IPS DF 6.9 (cell line): ENCODE data around the gene SP2.

Experiments
- DNase-seq: peaks from one replicate; pipeline ENCODE4 v3.0.0-alpha.2; 2013; ENCODE audit warnings: low read depth, low spot score
- H3K27ac ChIP-seq: one replicate; pipeline ENCODE4 v1.5.1; 2013; ENCODE audit warnings: low read length, control low read depth
- H3K27me3 ChIP-seq: 2 replicates; pipeline ENCODE4 v1.6.1; 2013; ENCODE audit warnings: mild to moderate bottlenecking, low read length; ENCODE audit not compliant: control insufficient read depth, insufficient read depth
- H3K36me3 ChIP-seq: 2 replicates; pipeline ENCODE4 v1.6.1; 2013; ENCODE audit warnings: low read length; ENCODE audit not compliant: control insufficient read depth, insufficient read depth
- H3K4me1 ChIP-seq: 2 replicates; pipeline ENCODE4 v1.6.1; 2013; ENCODE audit warnings: low read length; ENCODE audit not compliant: control insufficient read depth, insufficient read depth
- H3K4me3 ChIP-seq: 2 replicates; pipeline ENCODE4 v1.5.1; 2013; ENCODE audit warnings: mild to moderate bottlenecking, low read length
- H3K9me3 ChIP-seq: 2 replicates; pipeline ENCODE4 v1.6.1; 2013; ENCODE audit warnings: low read length, inconsistent platforms; ENCODE audit not compliant: control insufficient read depth, insufficient read depth
- WGBS: extraction: QIAGEN DNeasy Blood & Tissue Kit; methylation state at CpG from one replicate; pipeline ENCODE4 v1.1.7; 2013; ENCODE audit warnings: mixed read lengths, missing lambda C conversion rate; ENCODE audit not compliant: insufficient read length, insufficient coverage; 5-methylcytosine and 5-hydroxymethylcytosine counted together

SP2 gene

DNA sequence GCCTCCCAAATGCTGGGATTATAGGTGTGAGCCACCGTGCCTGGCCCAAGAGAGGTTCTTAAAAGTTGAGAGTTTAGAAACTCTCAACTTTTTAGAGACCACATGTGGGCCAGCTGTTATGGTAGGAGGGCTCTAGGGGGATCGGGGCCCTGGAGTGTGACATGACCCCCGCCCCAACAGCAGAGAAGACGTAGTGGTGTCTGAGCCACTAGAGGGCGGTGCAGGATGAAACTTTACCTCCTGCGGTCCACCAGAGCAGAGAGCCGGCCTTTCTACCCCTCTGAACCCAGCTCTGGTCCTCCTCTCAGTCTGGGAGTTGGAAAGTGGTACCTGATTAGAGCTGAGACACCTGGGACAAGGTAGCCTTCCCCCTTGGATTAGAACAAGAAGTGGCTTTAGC, 82.3 kb downstream of the SP2 start:
- no peak overlapping the region for H3K4me3 ChIP-seq
- no CpG with 5 or more reads among the region's 7 CpGs for WGBS
- no peaks in the 10 kb centered on the region for H3K27me3 ChIP-seq
- no peaks in the 10 kb centered on the region for H3K4me1 ChIP-seq
- no peaks in the 10 kb centered on the region for H3K9me3 ChIP-seq
- H3K27ac ChIP-seq, result no peak overlapping the region
- H3K36me3 ChIP-seq, result peaks cover 34% of the 10 kb centered on the region
- no peak for DNase-seq
